Motor neuron (in vitro differentiated cells): Measurements from ENCODE around the gene CHMP1A. TPM values are rescaled to one million over a fixed set of nuclear protein-coding genes. Genes with fewer than 3 reads are reported as not detected.
"Not testable (repeated sequence)": the region's sequence is repeated elsewhere in the genome, so short reads cannot be mapped to it uniquely, and the experiment has no call there.

Experiments
- ATAC-seq, 8 experiments: fragments of 200-7000 bp; cut with Tn5 transposase; replicated peaks in 6 of 8; 2 replicates each; pipeline ENCODE4 v1.8.0; 2021; ENCODE audit warnings: mild to moderate bottlenecking in 8 of 8, moderate library complexity in 8 of 8
- H3K27ac ChIP-seq, 2 donors: fragments of 250-450 bp; sonication (Bioruptor Pico); 2 replicates each; pipeline ENCODE4 v1.9.0; 2021; ENCODE audit warnings: antibody characterized with exemption in 2 of 2, mild to moderate bottlenecking in 2 of 2, moderate library complexity in 1 of 2
- H3K4me1 ChIP-seq, 2 donors: fragments of 250-450 bp; sonication (Bioruptor Pico); replicated peaks in 1 of 2; 2 replicates each; pipeline ENCODE4 v1.6.1; 2021; ENCODE audit warnings: antibody characterized with exemption in 2 of 2, mild to moderate bottlenecking in 2 of 2, moderate library complexity in 1 of 2
- H3K4me3 ChIP-seq, 5 donors: fragments of 250-450 bp; sonication (Bioruptor Pico); 2 replicates each; pipeline ENCODE4 v1.9.0; 2021; ENCODE audit warnings: antibody characterized with exemption in 5 of 5, mild to moderate bottlenecking in 5 of 5, moderate library complexity in 4 of 5
- WGBS, 10 experiments: fragments of 450-650 bp; shearing (Covaris generic); methylation state at CpG; one replicate each; pipeline ENCODE4 v1.0.0; 2022; 5-methylcytosine and 5-hydroxymethylcytosine counted together
- in situ Hi-C, 9 experiments: fragments of 400-800 bp; cut with MboI; loops; one replicate each; pipeline ENCODE4 v1.15.0; 2021; ENCODE audit warnings: low sequenced_read_pairs in 9 of 9, low pct_unique_long_range_greater_than_20kb in 2 of 9; ENCODE audit not compliant: unreplicated experiment in 9 of 9
- total RNA-seq, 8 experiments: library from RNA; unstranded; fragments of 300-600 nt; gene quantifications; 2 replicates each; pipeline versions ENCODE4 v1.2.3 to v1.2.4, GENCODE V29; 2022

Gene CHMP1A
- total RNA-seq, 8 experiments from 2014 or later, result 34.0 to 67.0 (median 51.4) TPM

GRCh38 chr16:89689142-89689541 lies 31.6 kb upstream of the CHMP1A start:
- ATAC-seq, result no peak
- in situ Hi-C loops, result no loop called here
- Histone ChIP-seq H3K27ac (no peak overlapping the region), H3K4me3 (no peak overlapping the region), H3K4me1 (peaks cover 5 to 6% of the 10 kb centered on the region in 2 donors)
- WGBS, 10 experiments, result 80 to 100% (median 97%) methylated on average over 1 to 8 of the region's 13 CpGs; no CpG with 5 or more reads in 1 of the 10 experiments

- Histone ChIP-seq H3K27ac (no peak overlapping the region), H3K4me3 (no peak overlapping the region), H3K4me1 (peaks cover 5 to 6% of the 10 kb centered on the region in 2 donors)
- WGBS, 10 experiments, result 73 to 100% (median 100%) methylated on average over 1 to 3 of the region's 5 CpGs; no CpG with 5 or more reads in 5 of the 10 experiments
- no peak for ATAC-seq
- in situ Hi-C loops, result no loop called here
Measured at GRCh38 chr16:89688395-89688794, 30.9 kb upstream of the CHMP1A start.

- in situ Hi-C loops, result no loop called here
- 0 to 100% (median 20%) methylated on average over 1 to 24 of the region's 42 CpGs; no CpG with 5 or more reads in 2 of the 10 experiments for WGBS, 10 experiments
- Histone ChIP-seq H3K4me3 (peak overlapping the region; percentile 56 to 98 (median 84)), H3K27ac (peak overlapping the region; percentile 85 to 89), H3K4me1 (peaks cover 5 to 6% of the 10 kb centered on the region in 2 donors)
- ATAC-seq, result peak; percentile 54 to 64 (median 60)
Measured at GRCh38 chr16:89687092-89687940, 29.8 kb upstream of the CHMP1A start.

- Histone ChIP-seq H3K4me1 (peaks cover 5 to 6% of the 10 kb centered on the region in 2 donors), H3K27ac (peak within 1 kb of the TSS; percentile 85 to 89), H3K4me3 (peak within 1 kb of the TSS; percentile 56 to 98 (median 84))
- WGBS, 10 experiments, result 0% methylated on average over 4 to 7 of the region's 67 CpGs; no CpG with 5 or more reads in 5 of the 10 experiments
- peak; percentile 84 to 91 (median 87) for ATAC-seq
- in situ Hi-C loops, result no loop called here
Measured at GRCh38 chr16:89686520-89687091, 29.1 kb upstream of the CHMP1A start, which contains the start of gene CDK10. TSS of gene CDK10 (plus strand) at chr16:89686689. CDS start at chr16:89686711, 22 bp downstream.

- in situ Hi-C loops, result no loop called here
- WGBS, 10 experiments, result 88 to 100% methylated on average over 1 of the region's 1 CpG; no CpG with 5 or more reads in 8 of the 10 experiments
- peaks cover 5 to 6% of the 10 kb centered on the region in 2 donors for H3K4me1 ChIP-seq
- ATAC-seq, result no peak
- no peak overlapping the region for H3K27ac ChIP-seq
- no peak overlapping the region for H3K4me3 ChIP-seq
Measured at GRCh38 chr16:89685916-89686315, 28.4 kb upstream of the CHMP1A start.

- in situ Hi-C loops, result no loop called here
- H3K4me3 ChIP-seq, result no peak overlapping the region
- no peaks in the 10 kb centered on the region for H3K4me1 ChIP-seq
- WGBS, 10 experiments, result 80 to 100% (median 88%) methylated on average over 1 to 2 of the region's 2 CpGs
- H3K27ac ChIP-seq, result no peak overlapping the region
- no peak for ATAC-seq
Measured at GRCh38 chr16:89678258-89678657, 20.8 kb upstream of the CHMP1A start.

- in situ Hi-C loops, result no loop called here
- ATAC-seq, result no peak
- no peaks in the 10 kb centered on the region for H3K4me1 ChIP-seq
- WGBS, 10 experiments, result 48 to 100% (median 88%) methylated on average over 1 to 13 of the region's 16 CpGs; no CpG with 5 or more reads in 1 of the 10 experiments
- H3K27ac ChIP-seq, result no peak overlapping the region
- H3K4me3 ChIP-seq, result no peak overlapping the region
Measured at GRCh38 chr16:89672177-89672941, 14.9 kb upstream of the CHMP1A start.

- ATAC-seq, H3K4me3 ChIP-seq, H3K4me1 ChIP-seq, in situ Hi-C loops, H3K27ac ChIP-seq: not testable (repeated sequence)
- WGBS, 10 experiments, result 100% methylated on average over 2 of the region's 4 CpGs; no CpG with 5 or more reads in 9 of the 10 experiments
Measured at GRCh38 chr16:89671565-89671964, 14.1 kb upstream of the CHMP1A start.

- H3K27ac ChIP-seq, result no peak overlapping the region
- peak in 1 of 8 experiments; percentile 18 for ATAC-seq
- H3K4me1 ChIP-seq, result no peaks in the 10 kb centered on the region
- in situ Hi-C loops, result no loop called here
- 40 to 100% (median 90%) methylated on average over 1 to 8 of the region's 10 CpGs; no CpG with 5 or more reads in 2 of the 10 experiments for WGBS, 10 experiments
- no peak overlapping the region for H3K4me3 ChIP-seq
Measured at GRCh38 chr16:89670496-89671431, 13.3 kb upstream of the CHMP1A start.

- peak in 3 of 8 experiments; percentile 12 to 34 (median 16) for ATAC-seq
- H3K4me3 ChIP-seq, result no peak overlapping the region
- WGBS, 10 experiments, result no CpG with 5 or more reads among the region's 13 CpGs
- no peaks in the 10 kb centered on the region for H3K4me1 ChIP-seq
- H3K27ac ChIP-seq, result no peak overlapping the region
- in situ Hi-C loops, result no loop called here
Measured at GRCh38 chr16:89669755-89670154, 12.2 kb upstream of the CHMP1A start.

- WGBS, 10 experiments, result 60 to 100% (median 80%) methylated on average over 1 to 5 of the region's 5 CpGs; no CpG with 5 or more reads in 5 of the 10 experiments
- no peak for ATAC-seq
- in situ Hi-C loops, result no loop called here
- no peaks in the 10 kb centered on the region for H3K4me1 ChIP-seq
- no peak overlapping the region for H3K27ac ChIP-seq
- H3K4me3 ChIP-seq, result no peak overlapping the region
Measured at GRCh38 chr16:89668790-89669158, 11.3 kb upstream of the CHMP1A start.

GRCh38 chr16:89667633-89668032 lies 10.1 kb upstream of the CHMP1A start:
- WGBS, 10 experiments, result 60 to 100% (median 80%) methylated on average over 1 to 5 of the region's 9 CpGs; no CpG with 5 or more reads in 5 of the 10 experiments
- in situ Hi-C loops, result no loop called here
- no peaks in the 10 kb centered on the region for H3K4me1 ChIP-seq
- H3K4me3 ChIP-seq, result no peak overlapping the region
- H3K27ac ChIP-seq, result no peak overlapping the region
- no peak for ATAC-seq
